A673 (cell line): ENCODE data around the gene RTL1. TPM values are rescaled to one million over a fixed set of nuclear protein-coding genes. Genes with fewer than 3 reads are reported as not detected.

Experiments used
- BruUV-seq: library from RNA; stranded (reverse); fragments of 400-500 nt; replicated peaks from 2 replicates; lab custom pipeline; 2021; lab: Mats Ljungman, UMichigan
- CTCF ChIA-PET: fragments of 300-600 bp; sonication (Branson Sonifier 250); formaldehyde crosslinking; loops from one replicate; lab custom pipeline; 2022; ENCODE audit warnings: antibody characterized with exemption; lab: Charles Lee
- POLR2A ChIA-PET: fragments of 300-600 bp; sonication (Branson Sonifier 250); formaldehyde crosslinking; loops from one replicate; lab custom pipeline; 2022; ENCODE audit warnings: antibody characterized with exemption; ENCODE audit not compliant: low non-redundant PET; lab: Charles Lee
- DNase-seq: peaks from one replicate; pipeline ENCODE4 v3.0.0-alpha.2; 2015; ENCODE audit warnings: low spot score
- H3K27ac ChIP-seq: fragments of 200-600 bp; sonication (generic); 2 replicates; pipeline ENCODE4 v1.5.1; 2016; ENCODE audit warnings: mixed run types, low read depth, mild to moderate bottlenecking, mixed read lengths, antibody characterized with exemption, low read length; ENCODE audit not compliant: poor library complexity, severe bottlenecking
- H3K27me3 ChIP-seq: fragments of 200-600 bp; sonication (generic); replicated peaks from 2 replicates; pipeline ENCODE4 v1.6.1; 2017; ENCODE audit warnings: mixed run types, low read depth, mild to moderate bottlenecking, mixed read lengths, antibody characterized with exemption, low read length; ENCODE audit not compliant: insufficient read depth, poor library complexity
- H3K36me3 ChIP-seq: fragments of 200-600 bp; sonication (generic); 2 replicates; pipeline ENCODE4 v1.6.1; 2016; ENCODE audit warnings: mixed run types, mild to moderate bottlenecking, mixed read lengths, antibody characterized with exemption, low read length; ENCODE audit not compliant: insufficient read depth, poor library complexity, severe bottlenecking
- H3K4me1 ChIP-seq: fragments of 200-600 bp; sonication (generic); 2 replicates; pipeline ENCODE4 v1.6.1; 2017; ENCODE audit warnings: mixed run types, mild to moderate bottlenecking, mixed read lengths, antibody characterized with exemption, low read length; ENCODE audit not compliant: insufficient read depth, poor library complexity, severe bottlenecking
- H3K4me3 ChIP-seq: fragments of 200-600 bp; sonication (generic); 2 replicates; pipeline ENCODE4 v1.5.1; 2016; ENCODE audit warnings: low read depth, mixed run types, mild to moderate bottlenecking, mixed read lengths, low read length; ENCODE audit not compliant: poor library complexity, severe bottlenecking
- H3K9me3 ChIP-seq: fragments of 200-600 bp; sonication (generic); 2 replicates; pipeline ENCODE4 v1.6.1; 2016; ENCODE audit warnings: mixed run types, low read depth, mild to moderate bottlenecking, mixed read lengths, antibody characterized with exemption, low read length; ENCODE audit not compliant: poor library complexity, severe bottlenecking
- CTCF ChIP-seq: fragments of 300-800, 200-600 bp; sonication (generic); conservative IDR thresholded peaks from 2 replicates; pipeline ENCODE4 v1.5.1; 2017; ENCODE audit warnings: low read depth, mild to moderate bottlenecking, antibody characterized with exemption, low read length, moderate library complexity, mixed read lengths
- EZH2 ChIP-seq: fragments of 200-600 bp; sonication (generic); IDR thresholded peaks from 2 replicates; pipeline ENCODE4 v1.6.1; 2017; ENCODE audit warnings: borderline replicate concordance, low read depth, mild to moderate bottlenecking, mixed read lengths, antibody characterized with exemption, low read length; ENCODE audit not compliant: poor library complexity, severe bottlenecking
- intact Hi-C: fragments of 100-400 bp; cut with micrococcal nuclease; formaldehyde crosslinking; loops from one replicate; pipeline ENCODE4 v1.10.0; 2022; ENCODE audit not compliant: unreplicated experiment
- total RNA-seq: library from RNA; stranded (reverse); gene quantifications from 2 replicates; pipeline ENCODE4 v1.2.3, GENCODE V29; 2021

The RTL1 gene
- total RNA-seq, 1 experiment from 2014 or later, result 0.09 TPM

- POLR2A ChIA-PET, result no interaction called here
- Histone ChIP-seq H3K27ac (no peak overlapping the region), H3K4me3 (no peak overlapping the region), H3K4me1 (peaks cover 19% of the 10 kb centered on the region), H3K27me3 (peaks cover 15% of the 10 kb centered on the region), H3K36me3 (no peaks in the 10 kb centered on the region), H3K9me3 (no peaks in the 10 kb centered on the region)
- BruUV-seq, result no TSS peak
- peak; percentile 48 for DNase-seq
- TF ChIP-seq CTCF, result peak; percentile 59
- no peak for TF ChIP-seq EZH2
- CTCF ChIA-PET, result no interaction called here
- intact Hi-C loops, result loop anchor here (5.0 to 10.0 kb wide), 4 partner anchors 52 to 723 kb away; no protein-coding TSS in a partner anchor
Observed at GRCh38 chr14:100904307-100905087, 975 bp upstream of the RTL1 start.

- H3K36me3 ChIP-seq, result no peaks in the 10 kb centered on the region
- no peak for DNase-seq
- intact Hi-C loops, result loop anchor here (5.0 to 10.0 kb wide), 4 partner anchors 51 to 724 kb away; no protein-coding TSS in a partner anchor
- H3K9me3 ChIP-seq, result no peaks in the 10 kb centered on the region
- POLR2A ChIA-PET, result no interaction called here
- H3K4me3 ChIP-seq, result no peak overlapping the region
- BruUV-seq, result no TSS peak
- H3K27me3 ChIP-seq, result peaks cover 15% of the 10 kb centered on the region
- H3K4me1 ChIP-seq, result peaks cover 33% of the 10 kb centered on the region
- no peak overlapping the region for H3K27ac ChIP-seq
- TF ChIP-seq CTCF, result no peak
- no peak for TF ChIP-seq EZH2
- CTCF ChIA-PET, result no interaction called here
Observed at GRCh38 chr14:100903134-100903468, 421 bp downstream of the RTL1 start.

GRCh38 chr14:100902295-100903133 lies 1.0 kb downstream of the RTL1 start:
- H3K36me3 ChIP-seq, result no peaks in the 10 kb centered on the region
- CTCF ChIA-PET, result no interaction called here
- intact Hi-C loops, result loop anchor here (5.0 to 10.0 kb wide), 4 partner anchors 50 to 725 kb away; no protein-coding TSS in a partner anchor
- no TSS peak for BruUV-seq
- POLR2A ChIA-PET, result no interaction called here
- H3K27ac ChIP-seq, result no peak overlapping the region
- peaks cover 37% of the 10 kb centered on the region for H3K4me1 ChIP-seq
- H3K27me3 ChIP-seq, result peaks cover 15% of the 10 kb centered on the region
- no peak for DNase-seq
- no peak for TF ChIP-seq EZH2
- TF ChIP-seq CTCF, result no peak
- H3K9me3 ChIP-seq, result no peaks in the 10 kb centered on the region
- H3K4me3 ChIP-seq, result no peak overlapping the region
